ENCODE results near the gene ENPP1. TPM values are rescaled to one million over a fixed set of nuclear protein-coding genes. Genes with fewer than 3 reads are reported as not detected.

The ENPP1 gene
- total and polyA plus RNA-seq, 9 of the 15 experiments (the other 6 are each of a cell fraction or from before 2014, with no cell fraction given): 0.03 to 0.56 (median 0.14) TPM

DNA sequence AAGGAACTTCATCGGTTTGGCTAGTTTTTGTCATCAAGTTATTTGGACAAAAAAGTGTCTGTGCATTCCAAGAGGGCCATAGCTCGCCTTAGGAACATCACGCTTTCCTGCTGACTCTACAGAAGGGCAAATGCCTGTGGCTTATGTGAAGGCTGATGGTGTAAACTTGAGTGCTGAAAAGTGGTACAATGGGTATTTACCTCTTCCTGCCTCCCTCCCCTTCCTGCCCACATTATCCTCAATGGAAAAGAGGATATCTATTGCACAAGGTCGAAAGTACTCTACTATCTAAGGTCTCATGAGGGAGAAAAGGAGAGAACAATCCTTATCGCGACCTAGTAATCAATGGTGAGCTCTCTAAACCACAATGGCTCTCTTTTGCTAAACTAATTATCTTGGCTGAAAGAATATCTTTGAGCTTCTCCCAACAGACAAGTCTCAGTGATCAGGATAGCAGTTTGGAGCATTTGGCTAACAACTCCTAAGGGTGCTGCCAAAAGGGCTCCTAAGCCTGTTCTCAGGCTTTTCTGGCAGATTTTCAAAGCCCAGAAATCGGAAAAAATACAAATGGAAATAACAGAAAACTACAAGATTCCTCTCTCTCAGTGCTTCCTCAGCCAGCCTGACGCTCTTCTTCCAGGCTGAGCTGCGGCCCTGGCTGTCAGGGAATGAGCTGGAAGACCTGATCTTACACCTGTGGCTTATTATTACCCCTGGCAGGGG, 42.6 kb upstream of the ENPP1 start (continued):
- TF ChIP-seq CBX8 (IDR thresholded peaks at IDR 0.05; ENCODE audit: borderline replicate concordance, extremely low read depth, low read depth, low read length, poor library complexity, severe bottlenecking) (no peak), ZNF644 (tag; IDR thresholded peaks at IDR 0.05; ENCODE audit: low read depth) (no peak), PRMT5 (CRISPR knock-in tag; IDR thresholded peaks at IDR 0.05) (no peak), CBFA2T2 (conservative IDR thresholded peaks at IDR 0.05) (no peak), LCOR (CRISPR knock-in tag; IDR thresholded peaks at IDR 0.05) (no peak), POU5F1 (IDR thresholded peaks at IDR 0.05; ENCODE audit: borderline replicate concordance, low read depth, low read length, partially characterized antibody) (no peak), RB1 (IDR thresholded peaks at IDR 0.05; ENCODE audit: low read depth) (no peak), HDAC8 (tag; IDR thresholded peaks at IDR 0.05) (no peak)
- TF ChIP-seq, protein P1, sequence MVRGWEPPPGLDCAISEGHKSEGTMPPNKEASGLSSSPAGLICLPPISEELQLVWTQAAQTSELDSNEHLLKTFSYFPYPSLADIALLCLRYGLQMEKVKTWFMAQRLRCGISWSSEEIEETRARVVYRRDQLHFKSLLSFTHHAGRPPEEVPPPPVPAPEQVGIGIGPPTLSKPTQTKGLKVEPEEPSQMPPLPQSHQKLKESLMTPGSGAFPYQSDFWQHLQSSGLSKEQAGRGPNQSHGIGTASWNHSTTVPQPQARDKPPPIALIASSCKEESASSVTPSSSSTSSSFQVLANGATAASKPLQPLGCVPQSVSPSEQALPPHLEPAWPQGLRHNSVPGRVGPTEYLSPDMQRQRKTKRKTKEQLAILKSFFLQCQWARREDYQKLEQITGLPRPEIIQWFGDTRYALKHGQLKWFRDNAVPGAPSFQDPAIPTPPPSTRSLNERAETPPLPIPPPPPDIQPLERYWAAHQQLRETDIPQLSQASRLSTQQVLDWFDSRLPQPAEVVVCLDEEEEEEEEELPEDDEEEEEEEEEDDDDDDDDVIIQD (CRISPR knock-in tag; IDR thresholded peaks at IDR 0.05): no peak
- TF ChIP-seq, protein P2, sequence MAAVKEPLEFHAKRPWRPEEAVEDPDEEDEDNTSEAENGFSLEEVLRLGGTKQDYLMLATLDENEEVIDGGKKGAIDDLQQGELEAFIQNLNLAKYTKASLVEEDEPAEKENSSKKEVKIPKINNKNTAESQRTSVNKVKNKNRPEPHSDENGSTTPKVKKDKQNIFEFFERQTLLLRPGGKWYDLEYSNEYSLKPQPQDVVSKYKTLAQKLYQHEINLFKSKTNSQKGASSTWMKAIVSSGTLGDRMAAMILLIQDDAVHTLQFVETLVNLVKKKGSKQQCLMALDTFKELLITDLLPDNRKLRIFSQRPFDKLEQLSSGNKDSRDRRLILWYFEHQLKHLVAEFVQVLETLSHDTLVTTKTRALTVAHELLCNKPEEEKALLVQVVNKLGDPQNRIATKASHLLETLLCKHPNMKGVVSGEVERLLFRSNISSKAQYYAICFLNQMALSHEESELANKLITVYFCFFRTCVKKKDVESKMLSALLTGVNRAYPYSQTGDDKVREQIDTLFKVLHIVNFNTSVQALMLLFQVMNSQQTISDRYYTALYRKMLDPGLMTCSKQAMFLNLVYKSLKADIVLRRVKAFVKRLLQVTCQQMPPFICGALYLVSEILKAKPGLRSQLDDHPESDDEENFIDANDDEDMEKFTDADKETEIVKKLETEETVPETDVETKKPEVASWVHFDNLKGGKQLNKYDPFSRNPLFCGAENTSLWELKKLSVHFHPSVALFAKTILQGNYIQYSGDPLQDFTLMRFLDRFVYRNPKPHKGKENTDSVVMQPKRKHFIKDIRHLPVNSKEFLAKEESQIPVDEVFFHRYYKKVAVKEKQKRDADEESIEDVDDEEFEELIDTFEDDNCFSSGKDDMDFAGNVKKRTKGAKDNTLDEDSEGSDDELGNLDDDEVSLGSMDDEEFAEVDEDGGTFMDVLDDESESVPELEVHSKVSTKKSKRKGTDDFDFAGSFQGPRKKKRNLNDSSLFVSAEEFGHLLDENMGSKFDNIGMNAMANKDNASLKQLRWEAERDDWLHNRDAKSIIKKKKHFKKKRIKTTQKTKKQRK (IDR thresholded peaks at IDR 0.05; ENCODE audit: borderline replicate concordance, low read depth, low read length): no peak

Measured in K562 (cell line).